GM12878 (cell line): ENCODE measurements around the gene KLHL22. TPM values are rescaled to one million over a fixed set of nuclear protein-coding genes. Genes with fewer than 3 reads are reported as not detected.

Experiments
- ATAC-seq: fragments of 200-7000 bp; cut with Tn5 transposase; 3 replicates; pipeline ENCODE4 v1.9.1; 2020; ENCODE audit warnings: mild to moderate bottlenecking, moderate library complexity
- BruUV-seq: library from RNA; stranded (reverse); fragments of 400-500 nt; replicated peaks from 2 replicates; lab custom pipeline; 2021; lab: Mats Ljungman, UMichigan
- CTCF ChIA-PET: fragments of 300-600 bp; sonication (Branson Sonifier 250); formaldehyde crosslinking; extraction: SDS; loops from one replicate; lab custom pipeline; 2021; ENCODE audit warnings: inconsistent platforms; lab: Yijun Ruan, JAX
- POLR2A ChIA-PET: fragments of 350-600 bp; formaldehyde crosslinking; extraction: SDS; loops from one replicate; lab custom pipeline; 2021; ENCODE audit warnings: inconsistent platforms; lab: Charles Lee
- RAD21 ChIA-PET: fragments of 300-600 bp; sonication (Branson Sonifier 250); formaldehyde crosslinking; loops from one replicate; lab custom pipeline; 2023; ENCODE audit warnings: antibody characterized with exemption; ENCODE audit not compliant: unreplicated experiment; lab: Charles Lee
- SMC1A ChIA-PET: fragments of 300-600 bp; sonication (Branson Sonifier 250); formaldehyde crosslinking; loops from one replicate; lab custom pipeline; 2023; ENCODE audit not compliant: unreplicated experiment, uncharacterized antibody; lab: Charles Lee
- DNase-seq: peaks from one replicate; pipeline ENCODE4 v3.0.0-alpha.2; 2011; ENCODE audit warnings: low read depth, low spot score
- FAIRE-seq: peaks from 3 replicates; lab custom pipeline; 2011; peaks lifted over from hg19 to GRCh38; lab: Jason Lieb, UNC
- H2AFZ ChIP-seq: 2 replicates; pipeline ENCODE4 v1.6.0; 2011; ENCODE audit warnings: low read depth, low read length, control low read depth; ENCODE audit not compliant: control insufficient read depth
- H3K27ac ChIP-seq: 2 replicates; pipeline ENCODE4 v1.5.1; 2011; ENCODE audit warnings: control low read depth; ENCODE audit not compliant: control insufficient read depth, insufficient read depth
- H3K27me3 ChIP-seq, 2 experiments: replicated peaks in 1 of 2; 2 replicates each; pipeline versions ENCODE4 v1.6.0 to v1.6.1; 2011; ENCODE audit warnings: low read length in 1 of 2; ENCODE audit not compliant: control insufficient read depth in 2 of 2, insufficient read depth in 2 of 2
- H3K36me3 ChIP-seq, 2 experiments: 2 replicates each; pipeline ENCODE4 v1.5.1; 2011; ENCODE audit warnings: low read length in 1 of 2; ENCODE audit not compliant: control insufficient read depth in 2 of 2, insufficient read depth in 2 of 2
- H3K4me1 ChIP-seq: 2 replicates; pipeline ENCODE4 v1.6.1; 2011; ENCODE audit warnings: mild to moderate bottlenecking, low read length, moderate library complexity, mixed read lengths; ENCODE audit not compliant: control insufficient read depth, insufficient read depth
- H3K4me2 ChIP-seq: 2 replicates; pipeline ENCODE4 v1.6.0; 2011; ENCODE audit warnings: control low read depth; ENCODE audit not compliant: control insufficient read depth, insufficient read depth
- H3K4me3 ChIP-seq: fragments of 200-600 bp; sonication (generic); 2 replicates; pipeline ENCODE4 v1.5.1; 2016
- H3K79me2 ChIP-seq: 2 replicates; pipeline ENCODE4 v1.6.0; 2011; ENCODE audit warnings: low read length; ENCODE audit not compliant: control insufficient read depth, insufficient read depth
- H3K9ac ChIP-seq: 2 replicates; pipeline ENCODE4 v1.8.0; 2011; ENCODE audit warnings: low read length, control low read depth, mixed read lengths; ENCODE audit not compliant: control insufficient read depth, insufficient read depth
- H3K9me3 ChIP-seq: replicated peaks from 3 replicates; pipeline ENCODE4 v1.5.1; 2011; ENCODE audit warnings: mild to moderate bottlenecking, low read length; ENCODE audit not compliant: control insufficient read depth, insufficient read depth
- H4K20me1 ChIP-seq: 2 replicates; pipeline ENCODE4 v1.6.0; 2011; ENCODE audit not compliant: control insufficient read depth, insufficient read depth
- BACH1 ChIP-seq: fragments of 450-650 bp; IDR thresholded peaks from 2 replicates; pipeline ENCODE4 v1.6.1; 2017; ENCODE audit warnings: mild to moderate bottlenecking, borderline replicate concordance
- BHLHE40 ChIP-seq, 2 experiments: fragments of 450-650 bp in 1 of 2; IDR thresholded peaks; 2 replicates each; pipeline ENCODE4 v1.6.1; 2011 to 2017; ENCODE audit warnings: low read depth in 2 of 2, borderline replicate concordance in 1 of 2, improper control_type of control experiment in 1 of 2, low read length in 1 of 2, mild to moderate bottlenecking in 1 of 2
- BMI1 ChIP-seq: fragments of 450-650 bp; IDR thresholded peaks from 2 replicates; pipeline ENCODE4 v1.6.1; 2016; ENCODE audit warnings: mild to moderate bottlenecking, moderate library complexity, borderline replicate concordance
- BRCA1 ChIP-seq: IDR thresholded peaks from 2 replicates; pipeline ENCODE4 v1.6.1; 2011; ENCODE audit warnings: low read depth, low read length, improper control_type of control experiment
- E2F8 ChIP-seq: fragments of 450-650 bp; IDR thresholded peaks from 2 replicates; pipeline ENCODE4 v1.6.1; 2018; ENCODE audit warnings: mild to moderate bottlenecking, low read depth, moderate library complexity; ENCODE audit not compliant: partially characterized antibody
- EED ChIP-seq: sonication (generic); IDR thresholded peaks from 2 replicates; pipeline ENCODE4 v1.6.1; 2016; ENCODE audit warnings: antibody characterized with exemption, low read depth
- EGR1 ChIP-seq, 2 experiments: IDR thresholded peaks; 1 replicate in 1 of 2; 2 replicates in 1 of 2; pipeline ENCODE4 v1.6.1; 2011 to 2012; ENCODE audit warnings: low read depth in 2 of 2, low read length in 2 of 2, borderline replicate concordance in 1 of 2, mild to moderate bottlenecking in 1 of 2, moderate library complexity in 1 of 2
- ETV6 ChIP-seq, 2 experiments: fragments of 450-650 bp in 1 of 2; IDR thresholded peaks in 1 of 2; conservative IDR thresholded peaks in 1 of 2; 2 replicates each; pipeline ENCODE4 v1.6.1; 2014; ENCODE audit warnings: antibody characterized with exemption in 1 of 2, borderline replicate concordance in 1 of 2, low read depth in 1 of 2, mild to moderate bottlenecking in 1 of 2, moderate library complexity in 1 of 2
- JUND ChIP-seq: IDR thresholded peaks from 2 replicates; pipeline ENCODE4 v1.6.1; 2012; ENCODE audit warnings: low read depth, mild to moderate bottlenecking, low read length, improper control_type of control experiment, moderate library complexity
- KLF5 ChIP-seq: fragments of 450-650 bp; IDR thresholded peaks from 2 replicates; pipeline ENCODE4 v1.6.1; 2014; ENCODE audit warnings: mild to moderate bottlenecking; ENCODE audit not compliant: partially characterized antibody
- MTA3 ChIP-seq: IDR thresholded peaks from 2 replicates; pipeline ENCODE4 v1.6.1; 2012; ENCODE audit warnings: low read length, inconsistent platforms, borderline replicate concordance
- NBN ChIP-seq: fragments of 450-650 bp; IDR thresholded peaks from 2 replicates; pipeline ENCODE4 v1.6.1; 2016
- NFXL1 ChIP-seq: fragments of 450-650 bp; IDR thresholded peaks from 2 replicates; pipeline ENCODE4 v1.6.1; 2017; ENCODE audit warnings: antibody characterized with exemption, mild to moderate bottlenecking, borderline replicate concordance
- POLR2AphosphoS2 ChIP-seq: IDR thresholded peaks from 2 replicates; pipeline ENCODE4 v1.6.1; 2011; ENCODE audit warnings: low read depth, mild to moderate bottlenecking, low read length, improper control_type of control experiment, moderate library complexity
- TAF1 ChIP-seq: IDR thresholded peaks from 2 replicates; pipeline ENCODE4 v1.6.1; 2011; ENCODE audit warnings: mild to moderate bottlenecking, low read depth, low read length, borderline replicate concordance
- USF2 ChIP-seq: IDR thresholded peaks from 2 replicates; pipeline ENCODE4 v1.6.1; 2011; ENCODE audit warnings: low read depth, low read length, improper control_type of control experiment, borderline replicate concordance
- ZNF384 ChIP-seq: IDR thresholded peaks from 2 replicates; pipeline ENCODE4 v1.6.1; 2012; ENCODE audit warnings: low read depth, mild to moderate bottlenecking, low read length, improper control_type of control experiment, borderline replicate concordance
- WGBS: methylation state at CpG from one replicate; pipeline ENCODE4 v1.1.6; 2016; ENCODE audit warnings: low lambda C conversion rate; ENCODE audit not compliant: insufficient replicate concordance, insufficient coverage; ENCODE audit errors: missing lambda C conversion rate; 5-methylcytosine and 5-hydroxymethylcytosine counted together
- in situ Hi-C: fragments of 300-500 bp; cut with MboI; formaldehyde crosslinking; loops from 9 replicates; pipeline ENCODE4 v1.14.3; 2018; ENCODE audit warnings: mixed read lengths
- intact Hi-C: fragments of 100-400 bp; cut with micrococcal nuclease; formaldehyde crosslinking; loops from one replicate; pipeline ENCODE4 v1.14.2; 2022; ENCODE audit not compliant: unreplicated experiment
- polyA plus RNA-seq, 11 experiments: library from polyadenylated mRNA; depleted of rRNA in 4 of 11; unstranded in 6 of 11; stranded (reverse) in 5 of 11; fragments of >200 nt; fragmentation: Nextera tagmentation in 4 of 11; fragmentation: Illumina TruSeq in 1 of 11; extraction: Ambion mirVana in 4 of 11; extraction: Trizol in 1 of 11; gene quantifications; 1 replicate in 1 of 11; 2 replicates in 10 of 11; pipeline versions ENCODE4 v1.2.1 to v1.2.3, GENCODE V29; 2011 to 2016; ENCODE audit warnings: inconsistent platforms in 2 of 11, missing spikeins in 2 of 11, low read depth in 1 of 11
- total RNA-seq, 4 experiments: library from RNA; depleted of rRNA in 3 of 4; stranded (reverse); fragments of >200 nt in 3 of 4; fragmentation: Illumina TruSeq in 1 of 4; extraction: Trizol in 1 of 4; gene quantifications; 2 replicates each; pipeline versions ENCODE4 v1.2.1 to v1.2.3, GENCODE V29; 2013 to 2021
- TF ChIP-seq, protein P1 (sequence below): fragments of 450-650 bp; IDR thresholded peaks from 2 replicates; pipeline ENCODE4 v1.6.1; 2017; ENCODE audit warnings: low read depth, mild to moderate bottlenecking, moderate library complexity

Gene KLHL22
- total and polyA plus RNA-seq, 10 of the 15 experiments (the other 5 are each of a cell fraction or from before 2014, with no cell fraction given), result 0.06 to 22.1 (median 14.2) TPM

GRCh38 chr22:20536590-20537324 is 41.2 kb upstream of the KLHL22 start:
- FAIRE-seq (no peak), ATAC-seq (no peak), DNase-seq (no peak)
- no peak overlapping the region for H3K4me2 ChIP-seq
- 82% methylated on average over 12 of the region's 12 CpGs for WGBS
- no peak overlapping the region for H3K9ac ChIP-seq
- no peaks in the 10 kb centered on the region for H3K4me1 ChIP-seq
- SMC1A ChIA-PET, result no interaction called here
- intact Hi-C loops, result no loop called here
- no peaks in the 10 kb centered on the region for H3K27me3 ChIP-seq
- H2AFZ ChIP-seq, result no peak overlapping the region
- peaks cover 27 to 38% of the 10 kb centered on the region in 2 experiments for H3K36me3 ChIP-seq
- H4K20me1 ChIP-seq, result no peaks in the 10 kb centered on the region; the same call in none of the 2 replicates
- CTCF ChIA-PET, result no interaction called here
- no peak overlapping the region for H3K27ac ChIP-seq
- no TSS peak for BruUV-seq
- H3K4me3 ChIP-seq, result no peak overlapping the region
- no peaks in the 10 kb centered on the region for H3K9me3 ChIP-seq
- H3K79me2 ChIP-seq, result peaks cover 19% of the 10 kb centered on the region
- in situ Hi-C loops, result no loop called here
- RAD21 ChIA-PET, result no interaction called here
- POLR2A ChIA-PET, result no interaction called here
- no peak for TF ChIP-seq POLR2AphosphoS2
- TF ChIP-seq JUND, result no peak
- TF ChIP-seq BHLHE40 (IDR thresholded peaks at IDR 0.05; ENCODE audit: borderline replicate concordance in 1 of 2, low read depth in 2 of 2, low read length in 1 of 2), result no peak
- TF ChIP-seq KLF5, result no peak
- TF ChIP-seq, protein P1, sequence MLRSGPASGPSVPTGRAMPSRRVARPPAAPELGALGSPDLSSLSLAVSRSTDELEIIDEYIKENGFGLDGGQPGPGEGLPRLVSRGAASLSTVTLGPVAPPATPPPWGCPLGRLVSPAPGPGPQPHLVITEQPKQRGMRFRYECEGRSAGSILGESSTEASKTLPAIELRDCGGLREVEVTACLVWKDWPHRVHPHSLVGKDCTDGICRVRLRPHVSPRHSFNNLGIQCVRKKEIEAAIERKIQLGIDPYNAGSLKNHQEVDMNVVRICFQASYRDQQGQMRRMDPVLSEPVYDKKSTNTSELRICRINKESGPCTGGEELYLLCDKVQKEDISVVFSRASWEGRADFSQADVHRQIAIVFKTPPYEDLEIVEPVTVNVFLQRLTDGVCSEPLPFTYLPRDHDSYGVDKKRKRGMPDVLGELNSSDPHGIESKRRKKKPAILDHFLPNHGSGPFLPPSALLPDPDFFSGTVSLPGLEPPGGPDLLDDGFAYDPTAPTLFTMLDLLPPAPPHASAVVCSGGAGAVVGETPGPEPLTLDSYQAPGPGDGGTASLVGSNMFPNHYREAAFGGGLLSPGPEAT, result no peak
- TF ChIP-seq NBN, result no peak
- no peak for TF ChIP-seq E2F8
- no peak for TF ChIP-seq NFXL1
- TF ChIP-seq MTA3, result no peak
- no peak for TF ChIP-seq EED
- no peak for TF ChIP-seq BACH1
- no peak for TF ChIP-seq ZNF384
- TF ChIP-seq BMI1, result no peak
- TF ChIP-seq BRCA1, result no peak
- no peak for TF ChIP-seq USF2
- no peak for TF ChIP-seq ETV6 (conservative IDR thresholded peaks at IDR 0.05 in 1 of 2, IDR thresholded peaks at IDR 0.05 in 1 of 2; ENCODE audit: borderline replicate concordance in 1 of 2, low read depth in 1 of 2)
- TF ChIP-seq EGR1 (IDR thresholded peaks at IDR 0.05; ENCODE audit: borderline replicate concordance in 1 of 2, low read depth in 2 of 2, low read length in 2 of 2), result no peak
- no peak for TF ChIP-seq TAF1
